Mesodermal cell (in vitro differentiated cells): ENCODE data around the gene AUTS2.

ENCODE experiments used
- H3K27ac ChIP-seq: 2 replicates; pipeline ENCODE4 v1.7.0; 2013; ENCODE audit warnings: mild to moderate bottlenecking, low read depth, low read length, moderate library complexity; ENCODE audit not compliant: severe bottlenecking
- H3K36me3 ChIP-seq: 2 replicates; pipeline ENCODE4 v1.7.1; 2013; ENCODE audit warnings: mild to moderate bottlenecking, low read length, moderate library complexity; ENCODE audit not compliant: control insufficient read depth, insufficient read depth
- H3K4me1 ChIP-seq: one replicate; pipeline ENCODE4 v1.7.1; 2013; ENCODE audit warnings: mild to moderate bottlenecking, low read length; ENCODE audit not compliant: insufficient read depth, control insufficient read depth, poor library complexity, severe bottlenecking
- H3K4me3 ChIP-seq: 2 replicates; pipeline ENCODE4 v1.7.0; 2013; ENCODE audit warnings: low read length, control low read depth, mild to moderate bottlenecking; ENCODE audit not compliant: insufficient read depth, poor library complexity, severe bottlenecking; ENCODE audit errors: extremely low read depth
- H3K9me3 ChIP-seq: 2 replicates; pipeline ENCODE4 v1.7.1; 2013; ENCODE audit warnings: mild to moderate bottlenecking, low read length, moderate library complexity; ENCODE audit not compliant: control insufficient read depth
- WGBS, 2 experiments: methylation state at CpG; one replicate each; pipeline ENCODE4 v1.1.5; 2013; ENCODE audit warnings: missing lambda C conversion rate in 2 of 2; ENCODE audit not compliant: insufficient coverage in 2 of 2; 5-methylcytosine and 5-hydroxymethylcytosine counted together

The AUTS2 gene

GRCh38 chr7:70634610-70635068, 1036.4 kb downstream of the AUTS2 start:
- no peak overlapping the region for H3K27ac ChIP-seq

GRCh38 chr7:70635633-70636032, 1037.4 kb downstream of the AUTS2 start:
- H3K4me1 ChIP-seq: peaks cover 37% of the 10 kb centered on the region
- H3K9me3 ChIP-seq: no peaks in the 10 kb centered on the region
- H3K36me3 ChIP-seq: no peaks in the 10 kb centered on the region
- WGBS, 2 experiments: 80 to 93% methylated on average over 1 of the region's 1 CpG
- no peak overlapping the region for H3K4me3 ChIP-seq
- H3K27ac ChIP-seq: no peak overlapping the region

More at GRCh38 chr7:70634610-70635068, 1036.4 kb downstream of the AUTS2 start:
- Histone ChIP-seq H3K36me3 (no peaks in the 10 kb centered on the region), H3K4me3 (no peak overlapping the region), H3K9me3 (no peaks in the 10 kb centered on the region), H3K4me1 (peaks cover 29% of the 10 kb centered on the region)
- 76 to 87% methylated on average over 6 of the region's 8 CpGs for WGBS, 2 experiments

DNA sequence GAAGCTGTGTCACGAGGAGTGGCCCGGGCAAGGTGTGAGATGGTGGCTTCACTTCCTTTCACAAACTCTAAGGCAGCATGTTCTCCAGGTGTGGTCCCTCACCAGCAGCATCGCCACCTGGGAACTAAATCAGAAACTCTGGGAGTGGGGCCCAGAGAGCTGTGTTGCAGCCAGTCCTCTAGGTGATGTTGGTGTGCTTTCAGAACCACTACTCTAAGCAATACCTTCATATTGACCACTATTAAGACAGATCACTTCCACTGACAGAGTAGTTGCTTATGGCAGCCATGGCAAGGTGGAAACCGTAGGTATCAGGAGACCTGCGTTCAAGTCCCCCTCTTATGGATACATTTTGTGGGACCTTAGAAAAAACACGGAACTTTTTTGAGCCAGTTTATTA, 1037.9 kb downstream of the AUTS2 start:
- no peak overlapping the region for H3K4me3 ChIP-seq
- no peaks in the 10 kb centered on the region for H3K36me3 ChIP-seq
- no peaks in the 10 kb centered on the region for H3K9me3 ChIP-seq
- H3K4me1 ChIP-seq: peaks cover 34% of the 10 kb centered on the region
- 93 to 100% methylated on average over 3 to 5 of the region's 6 CpGs for WGBS, 2 experiments
- H3K27ac ChIP-seq: no peak overlapping the region

GRCh38 chr7:70637726-70638125, 1039.5 kb downstream of the AUTS2 start:
- Histone ChIP-seq H3K4me1 (peaks cover 24% of the 10 kb centered on the region), H3K27ac (no peak overlapping the region), H3K36me3 (no peaks in the 10 kb centered on the region), H3K9me3 (peaks cover 6% of the 10 kb centered on the region), H3K4me3 (no peak overlapping the region)
- no CpG with 5 or more reads among the region's 1 CpG for WGBS, 2 experiments

- Histone ChIP-seq H3K4me3 (no peak overlapping the region), H3K4me1 (peaks cover 24% of the 10 kb centered on the region), H3K9me3 (peaks cover 6% of the 10 kb centered on the region), H3K27ac (no peak overlapping the region), H3K36me3 (no peaks in the 10 kb centered on the region)
- 86 to 97% methylated on average over 12 of the region's 17 CpGs for WGBS, 2 experiments
Observed at GRCh38 chr7:70638158-70639107, 1040.2 kb downstream of the AUTS2 start.

DNA sequence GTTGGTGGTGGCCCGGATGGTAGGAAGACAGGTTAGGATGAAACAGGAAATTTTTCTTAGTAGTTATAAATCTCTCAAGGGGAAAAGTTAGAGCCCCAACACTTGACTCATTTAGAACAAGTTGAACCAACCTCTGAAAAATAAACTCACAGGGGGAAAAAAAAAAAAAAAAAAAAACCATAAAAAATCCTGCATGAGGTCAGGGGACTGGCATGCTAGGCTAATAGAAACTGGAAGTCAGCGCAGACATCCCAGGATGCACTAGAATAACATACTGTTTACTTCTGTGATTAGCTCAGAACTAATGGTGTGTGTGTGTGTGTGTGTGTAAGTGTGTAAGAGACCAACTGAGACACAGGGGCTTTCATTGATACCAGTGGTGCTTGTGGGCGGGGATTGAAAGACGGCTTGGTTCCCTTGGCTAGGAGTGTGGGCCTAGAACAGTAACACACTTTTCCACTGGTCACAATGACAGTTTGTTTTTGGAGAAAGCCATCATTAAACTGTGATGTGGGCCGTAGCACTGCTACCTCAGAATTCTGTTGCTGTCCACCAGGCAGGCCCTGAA, 1042.1 kb downstream of the AUTS2 start:
- 86 to 98% methylated on average over 3 to 4 of the region's 5 CpGs for WGBS, 2 experiments
- H3K4me3 ChIP-seq: no peak overlapping the region
- H3K36me3 ChIP-seq: no peaks in the 10 kb centered on the region
- peak overlapping the region; percentile 62 for H3K27ac ChIP-seq
- peaks cover 14% of the 10 kb centered on the region for H3K4me1 ChIP-seq
- H3K9me3 ChIP-seq: peaks cover 6% of the 10 kb centered on the region

GRCh38 chr7:70641882-70642281, 1043.6 kb downstream of the AUTS2 start:
- WGBS, 2 experiments: 85% methylated on average over 2 of the region's 2 CpGs; no CpG with 5 or more reads in 1 of the 2 experiments
- no peak overlapping the region for H3K27ac ChIP-seq
- no peak overlapping the region for H3K4me3 ChIP-seq
- H3K36me3 ChIP-seq: no peaks in the 10 kb centered on the region
- peaks cover 6% of the 10 kb centered on the region for H3K9me3 ChIP-seq
- H3K4me1 ChIP-seq: peaks cover 10% of the 10 kb centered on the region

DNA sequence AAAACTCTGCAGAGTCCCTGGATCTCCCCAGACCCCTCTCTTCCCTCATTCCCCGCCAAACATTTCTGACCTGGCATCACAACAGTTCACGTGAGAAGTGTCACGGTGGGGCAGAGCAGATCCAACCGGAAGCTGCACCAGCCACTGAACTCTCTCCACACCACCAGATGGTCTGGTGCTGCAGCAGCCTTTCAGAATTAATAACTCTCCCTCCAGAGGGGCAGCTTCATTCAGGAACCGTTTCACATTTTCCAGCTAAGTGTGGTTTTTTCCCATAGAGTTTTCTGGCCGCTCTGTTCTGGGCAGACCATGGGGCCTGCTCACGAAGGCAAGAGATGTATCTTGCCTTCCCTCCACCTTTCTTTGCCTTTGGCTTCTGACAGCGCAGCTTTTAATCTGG, 1047.0 kb downstream of the AUTS2 start:
- Histone ChIP-seq H3K36me3 (no peaks in the 10 kb centered on the region), H3K9me3 (peaks cover 6% of the 10 kb centered on the region), H3K4me3 (no peak overlapping the region), H3K27ac (no peak overlapping the region), H3K4me1 (peaks cover 13% of the 10 kb centered on the region)
- 66 to 81% methylated on average over 6 to 7 of the region's 8 CpGs for whole genome bisulfite sequencing, 2 experiments

- no peak overlapping the region for H3K27ac ChIP-seq
- H3K4me3 ChIP-seq: no peak overlapping the region
- WGBS, 2 experiments: 71 to 85% methylated on average over 3 to 6 of the region's 10 CpGs
Observed at GRCh38 chr7:70645876-70646351, 1047.6 kb downstream of the AUTS2 start.

DNA sequence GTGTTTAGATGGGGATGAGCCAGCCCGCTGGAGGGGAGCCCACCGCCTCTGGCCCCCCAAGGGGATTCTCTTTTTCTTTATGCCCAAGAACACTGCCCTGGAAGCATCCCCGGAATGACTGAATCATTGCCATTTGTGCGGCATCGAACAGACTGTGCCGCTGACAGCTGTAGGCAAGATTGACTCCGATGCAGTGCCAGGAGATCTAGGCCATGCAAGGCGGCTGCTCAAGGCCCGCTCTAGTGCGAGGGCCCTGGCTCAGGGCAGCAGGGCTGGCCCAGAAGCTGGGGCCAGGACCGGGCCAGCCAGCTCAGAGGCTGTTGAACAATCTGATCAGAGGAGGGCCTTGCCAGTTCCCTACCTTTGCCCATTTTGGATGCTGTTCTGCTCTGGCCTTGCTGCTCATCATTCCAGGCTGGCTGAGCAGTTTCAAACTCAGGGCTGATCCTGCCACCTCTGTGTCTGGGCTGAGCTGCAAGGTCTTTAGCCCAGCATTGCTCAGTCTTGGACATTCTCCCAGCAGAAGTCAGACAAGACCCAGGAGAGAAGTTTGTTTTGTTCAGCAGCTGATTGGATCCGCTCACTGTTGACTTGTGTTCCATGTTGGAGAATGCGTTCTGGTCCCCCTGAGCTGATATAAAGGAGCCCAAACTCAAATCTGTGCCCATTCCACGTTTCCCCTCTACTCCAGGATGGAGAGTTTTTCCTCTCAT, 1048.4 kb downstream of the AUTS2 start:
- peaks cover 3% of the 10 kb centered on the region for H3K9me3 ChIP-seq
- peaks cover 12% of the 10 kb centered on the region for H3K4me1 ChIP-seq
- no peak overlapping the region for H3K27ac ChIP-seq
- no peaks in the 10 kb centered on the region for H3K36me3 ChIP-seq
- 92 to 96% methylated on average over 13 of the region's 14 CpGs for WGBS, 2 experiments
- no peak overlapping the region for H3K4me3 ChIP-seq

More at GRCh38 chr7:70645876-70646351, 1047.6 kb downstream of the AUTS2 start:
- Histone ChIP-seq H3K9me3 (peaks cover 6% of the 10 kb centered on the region), H3K4me1 (peaks cover 12% of the 10 kb centered on the region), H3K36me3 (no peaks in the 10 kb centered on the region)
